Thyroid gland (tissue), 4 donors: Measurements from ENCODE around the gene INTS1.

Source experiments
- POLR2A ChIP-seq, 2 donors: fragments of 450-650 bp; IDR thresholded peaks; one replicate each; pipeline ENCODE4 v1.6.1; 2017; ENCODE audit warnings: antibody characterized with exemption in 2 of 2, mild to moderate bottlenecking in 2 of 2, moderate library complexity in 1 of 2
- TF ChIP-seq, protein P1 (sequence below), 6 experiments: fragments of 200-600 bp in 3 of 6; fragments of 450-650 bp in 3 of 6; sonication (generic) in 3 of 6; IDR thresholded peaks; one replicate each; pipeline ENCODE4 v1.5.1; 2016 to 2019; ENCODE audit warnings: antibody characterized with exemption in 6 of 6, mild to moderate bottlenecking in 2 of 6, inconsistent platforms in 1 of 6, moderate library complexity in 1 of 6

DNA sequence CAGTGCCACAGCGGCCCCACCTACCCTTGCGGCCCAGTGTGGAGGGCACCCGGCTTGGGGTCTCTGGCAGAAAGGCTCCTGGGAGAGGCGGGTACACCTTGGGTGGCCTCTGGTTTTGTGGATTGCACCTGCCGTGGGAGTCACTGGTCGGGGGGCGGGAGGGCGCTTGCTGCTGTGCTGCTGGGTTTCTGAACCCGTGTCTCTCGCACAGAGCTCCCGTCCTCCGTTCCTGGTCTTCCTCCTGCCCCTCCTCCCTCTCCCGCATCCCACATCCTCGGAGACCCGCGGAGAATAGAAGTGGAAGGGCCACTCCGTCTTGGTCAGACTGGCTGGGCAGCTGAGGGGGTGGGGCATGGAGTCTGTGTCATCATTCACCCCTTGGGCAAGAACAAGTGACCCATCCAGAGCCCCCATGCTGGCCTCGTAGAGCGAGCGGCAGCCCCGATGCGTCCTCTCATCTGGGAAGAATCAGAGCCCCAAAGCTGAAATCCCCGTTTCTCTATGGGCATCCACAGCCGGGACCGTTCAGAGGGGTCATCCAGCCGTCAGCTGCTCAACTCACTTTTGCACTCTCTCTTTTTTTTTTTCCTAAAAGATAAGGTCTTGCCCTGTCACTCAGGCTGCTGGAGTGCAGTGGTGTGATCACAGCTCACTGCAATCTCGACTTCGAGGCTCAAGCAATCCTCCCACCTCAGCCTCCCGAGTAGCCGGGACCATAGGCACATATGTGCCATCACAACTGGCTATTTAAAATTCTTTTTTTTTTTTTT lies 30.3 kb upstream of the INTS1 start:
- TF ChIP-seq, protein P1, sequence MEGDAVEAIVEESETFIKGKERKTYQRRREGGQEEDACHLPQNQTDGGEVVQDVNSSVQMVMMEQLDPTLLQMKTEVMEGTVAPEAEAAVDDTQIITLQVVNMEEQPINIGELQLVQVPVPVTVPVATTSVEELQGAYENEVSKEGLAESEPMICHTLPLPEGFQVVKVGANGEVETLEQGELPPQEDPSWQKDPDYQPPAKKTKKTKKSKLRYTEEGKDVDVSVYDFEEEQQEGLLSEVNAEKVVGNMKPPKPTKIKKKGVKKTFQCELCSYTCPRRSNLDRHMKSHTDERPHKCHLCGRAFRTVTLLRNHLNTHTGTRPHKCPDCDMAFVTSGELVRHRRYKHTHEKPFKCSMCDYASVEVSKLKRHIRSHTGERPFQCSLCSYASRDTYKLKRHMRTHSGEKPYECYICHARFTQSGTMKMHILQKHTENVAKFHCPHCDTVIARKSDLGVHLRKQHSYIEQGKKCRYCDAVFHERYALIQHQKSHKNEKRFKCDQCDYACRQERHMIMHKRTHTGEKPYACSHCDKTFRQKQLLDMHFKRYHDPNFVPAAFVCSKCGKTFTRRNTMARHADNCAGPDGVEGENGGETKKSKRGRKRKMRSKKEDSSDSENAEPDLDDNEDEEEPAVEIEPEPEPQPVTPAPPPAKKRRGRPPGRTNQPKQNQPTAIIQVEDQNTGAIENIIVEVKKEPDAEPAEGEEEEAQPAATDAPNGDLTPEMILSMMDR (IDR thresholded peaks at IDR 0.05), result no peak
- no peak for TF ChIP-seq POLR2A (IDR thresholded peaks at IDR 0.05)
